HG03432 (cell line): ENCODE measurements around the gene ARSG.

ENCODE experiments used
- ATAC-seq: cut with Tn5 transposase; IDR thresholded peaks from one replicate; pipeline ENCODE4 v1.9.1; 2021; ENCODE audit warnings: mild to moderate bottlenecking, moderate library complexity; ENCODE audit not compliant: unreplicated experiment

Gene ARSG

GRCh38 chr17:68463211-68464019 lies 172.1 kb downstream of the ARSG start:
- ATAC-seq: no peak

GRCh38 chr17:68468334-68468733 lies 177.0 kb downstream of the ARSG start:
- no peak for ATAC-seq

GRCh38 chr17:68468788-68469187 lies 177.5 kb downstream of the ARSG start:
- ATAC-seq: no peak
